ENCODE measurements around the gene GTPBP10. TPM values are rescaled to one million over a fixed set of nuclear protein-coding genes. Genes with fewer than 3 reads are reported as not detected.

Gene GTPBP10
- total and polyA plus RNA-seq, 2 donors (not counting 1 experiment from before 2014, with no cell fraction given), result 13.4 to 24.7 TPM

DNA sequence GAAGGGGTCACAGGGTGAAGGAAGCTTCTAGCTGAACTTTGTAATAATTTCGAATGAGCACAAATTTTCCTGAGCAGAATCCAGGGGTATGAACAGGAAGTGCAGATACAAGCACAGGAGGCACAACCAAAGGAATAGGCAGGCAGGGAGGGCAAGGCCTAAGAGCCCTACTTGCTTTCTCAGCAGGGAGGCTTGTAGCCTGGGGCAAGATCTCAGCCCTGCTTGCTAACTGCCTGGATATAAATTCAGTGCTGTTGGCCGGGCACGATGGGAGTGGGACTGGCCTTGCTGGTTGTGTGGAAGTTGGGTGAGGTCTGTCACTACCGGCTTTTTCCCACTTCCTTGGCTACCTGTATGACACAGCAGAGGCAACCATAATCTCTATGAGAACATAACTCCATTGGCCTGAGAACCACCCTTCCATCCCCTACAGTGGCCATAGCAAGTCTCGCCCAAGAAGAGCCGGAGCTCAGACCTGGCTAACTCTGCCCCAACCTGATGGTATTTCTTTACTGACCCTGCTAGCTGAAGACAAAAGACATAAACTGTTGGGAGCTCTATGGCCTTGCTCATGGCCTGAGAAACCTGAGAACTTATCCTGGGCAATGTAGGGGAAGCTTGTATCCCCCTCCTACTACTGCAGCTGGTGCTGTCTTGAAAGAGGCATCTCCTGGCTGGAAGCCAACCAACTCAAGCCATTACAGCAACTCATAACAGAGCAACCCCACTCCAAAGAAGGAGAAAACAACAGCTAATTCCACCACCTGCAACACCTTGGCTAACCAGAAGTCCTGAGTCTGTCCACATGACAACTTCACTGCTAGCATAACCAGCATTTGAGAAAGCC, 84.3 kb downstream of the GTPBP10 start:
- no peaks in the 10 kb centered on the region for H3K9me3 ChIP-seq (ENCODE audit: control insufficient read depth, insufficient read depth, low read depth, low read length)
- no peak for TF ChIP-seq EZH2 (IDR thresholded peaks at IDR 0.05; ENCODE audit: low read length, missing control alignments)
- TF ChIP-seq, protein P1, sequence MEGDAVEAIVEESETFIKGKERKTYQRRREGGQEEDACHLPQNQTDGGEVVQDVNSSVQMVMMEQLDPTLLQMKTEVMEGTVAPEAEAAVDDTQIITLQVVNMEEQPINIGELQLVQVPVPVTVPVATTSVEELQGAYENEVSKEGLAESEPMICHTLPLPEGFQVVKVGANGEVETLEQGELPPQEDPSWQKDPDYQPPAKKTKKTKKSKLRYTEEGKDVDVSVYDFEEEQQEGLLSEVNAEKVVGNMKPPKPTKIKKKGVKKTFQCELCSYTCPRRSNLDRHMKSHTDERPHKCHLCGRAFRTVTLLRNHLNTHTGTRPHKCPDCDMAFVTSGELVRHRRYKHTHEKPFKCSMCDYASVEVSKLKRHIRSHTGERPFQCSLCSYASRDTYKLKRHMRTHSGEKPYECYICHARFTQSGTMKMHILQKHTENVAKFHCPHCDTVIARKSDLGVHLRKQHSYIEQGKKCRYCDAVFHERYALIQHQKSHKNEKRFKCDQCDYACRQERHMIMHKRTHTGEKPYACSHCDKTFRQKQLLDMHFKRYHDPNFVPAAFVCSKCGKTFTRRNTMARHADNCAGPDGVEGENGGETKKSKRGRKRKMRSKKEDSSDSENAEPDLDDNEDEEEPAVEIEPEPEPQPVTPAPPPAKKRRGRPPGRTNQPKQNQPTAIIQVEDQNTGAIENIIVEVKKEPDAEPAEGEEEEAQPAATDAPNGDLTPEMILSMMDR (conservative IDR thresholded peaks at IDR 0.05 in 1 of 2, IDR thresholded peaks at IDR 0.05 in 1 of 2; ENCODE audit: low read depth in 1 of 2, low read length in 2 of 2), result no peak
- H3K9ac ChIP-seq (ENCODE audit: insufficient read depth, low read length), result no peak overlapping the region
- H3K4me1 ChIP-seq (ENCODE audit: control insufficient read depth, extremely low read depth, insufficient read depth, low read length), result no peaks in the 10 kb centered on the region
- no peaks in the 10 kb centered on the region for H3K79me2 ChIP-seq (ENCODE audit: control insufficient read depth, insufficient read depth, low read length)
- H3K27me3 ChIP-seq (ENCODE audit: control insufficient read depth, insufficient read depth, low read length), result no peaks in the 10 kb centered on the region
- H2AFZ ChIP-seq (ENCODE audit: low read length), result no peak overlapping the region
- no peak overlapping the region for H3K4me2 ChIP-seq (ENCODE audit: extremely low read depth, insufficient read depth, low read length)
- no peak overlapping the region for H3K27ac ChIP-seq (ENCODE audit: insufficient read depth, low read length)
- no peak overlapping the region for H3K4me3 ChIP-seq (replicated peaks in 1 of 4; ENCODE audit: control extremely low read depth in 1 of 4, insufficient read depth in 1 of 4, low read depth in 3 of 4, low read length in 4 of 4)
- no peaks in the 10 kb centered on the region for H3K36me3 ChIP-seq (ENCODE audit: control insufficient read depth, insufficient read depth, low read length)
- H4K20me1 ChIP-seq (ENCODE audit: control insufficient read depth, extremely low read depth, insufficient read depth, low read length), result no peaks in the 10 kb centered on the region
- DNase-seq (ENCODE audit: low read depth in 2 of 2), result no peak

DNA sequence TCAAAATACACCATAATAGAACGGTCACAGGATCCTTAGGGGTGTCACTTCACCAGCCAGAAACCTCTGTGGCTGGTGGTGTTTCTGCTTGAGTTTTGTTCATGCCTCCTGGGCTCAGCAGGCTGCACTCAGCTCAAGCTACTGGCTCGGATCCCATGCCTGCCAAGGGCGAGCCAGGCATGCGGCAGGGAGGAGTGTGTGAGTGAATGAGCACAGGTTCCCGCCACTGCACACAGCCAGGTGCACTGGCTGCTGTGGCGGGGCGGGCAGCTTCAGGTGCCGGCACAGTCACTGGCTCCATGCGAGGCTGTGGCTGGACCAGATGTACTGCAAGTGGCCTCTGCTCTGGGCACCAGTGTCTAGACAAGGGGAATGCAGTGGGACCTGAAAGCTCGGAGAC, 86.2 kb downstream of the GTPBP10 start:
- Histone ChIP-seq H3K36me3 (ENCODE audit: control insufficient read depth, insufficient read depth, low read length) (no peaks in the 10 kb centered on the region), H3K4me1 (ENCODE audit: control insufficient read depth, extremely low read depth, insufficient read depth, low read length) (no peaks in the 10 kb centered on the region)

DNA sequence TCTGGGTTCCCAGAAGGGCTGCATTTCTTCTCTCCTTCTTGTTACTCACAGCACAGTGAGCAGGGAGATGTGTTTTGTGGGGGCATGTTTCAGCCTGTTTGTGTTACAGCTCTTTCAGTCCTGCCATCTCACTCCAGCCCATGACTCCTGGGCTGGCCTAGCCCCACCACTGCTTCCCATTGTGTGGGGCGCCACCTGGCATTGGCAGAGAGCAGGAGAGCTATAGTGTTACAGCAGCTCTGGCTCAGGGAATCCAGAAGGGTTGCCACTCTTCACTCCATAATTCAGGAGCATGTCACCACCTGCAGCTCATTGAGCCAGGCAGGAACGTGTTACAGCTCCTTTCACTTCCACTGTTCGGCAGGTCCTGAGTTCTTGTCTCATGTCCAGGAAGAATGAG, 86.7 kb downstream of the GTPBP10 start:
- TF ChIP-seq EZH2 (IDR thresholded peaks at IDR 0.05; ENCODE audit: low read length, missing control alignments), result no peak
- TF ChIP-seq, protein P1 (conservative IDR thresholded peaks at IDR 0.05 in 1 of 2, IDR thresholded peaks at IDR 0.05 in 1 of 2; ENCODE audit: low read depth in 1 of 2, low read length in 2 of 2), result no peak
- no peaks in the 10 kb centered on the region for H3K4me1 ChIP-seq (ENCODE audit: control insufficient read depth, extremely low read depth, insufficient read depth, low read length)
- no peaks in the 10 kb centered on the region for H4K20me1 ChIP-seq (ENCODE audit: control insufficient read depth, extremely low read depth, insufficient read depth, low read length)
- no peaks in the 10 kb centered on the region for H3K27me3 ChIP-seq (ENCODE audit: control insufficient read depth, insufficient read depth, low read length)
- no peak for DNase-seq (ENCODE audit: low read depth in 2 of 2)
- H3K4me3 ChIP-seq (replicated peaks in 1 of 4; ENCODE audit: control extremely low read depth in 1 of 4, insufficient read depth in 1 of 4, low read depth in 3 of 4, low read length in 4 of 4), result no peak overlapping the region
- no peaks in the 10 kb centered on the region for H3K9me3 ChIP-seq (ENCODE audit: control insufficient read depth, insufficient read depth, low read depth, low read length)
- H3K79me2 ChIP-seq (ENCODE audit: control insufficient read depth, insufficient read depth, low read length), result no peaks in the 10 kb centered on the region
- H3K9ac ChIP-seq (ENCODE audit: insufficient read depth, low read length), result no peak overlapping the region
- no peak overlapping the region for H3K27ac ChIP-seq (ENCODE audit: insufficient read depth, low read length)
- no peak overlapping the region for H3K4me2 ChIP-seq (ENCODE audit: extremely low read depth, insufficient read depth, low read length)
- H3K36me3 ChIP-seq (ENCODE audit: control insufficient read depth, insufficient read depth, low read length), result no peaks in the 10 kb centered on the region
- no peak overlapping the region for H2AFZ ChIP-seq (ENCODE audit: low read length)

More for the DNA sequence above, 86.2 kb downstream of the GTPBP10 start:
- no peak overlapping the region for H3K4me3 ChIP-seq (replicated peaks in 1 of 4; ENCODE audit: control extremely low read depth in 1 of 4, insufficient read depth in 1 of 4, low read depth in 3 of 4, low read length in 4 of 4)
- TF ChIP-seq, protein P1 (conservative IDR thresholded peaks at IDR 0.05 in 1 of 2, IDR thresholded peaks at IDR 0.05 in 1 of 2; ENCODE audit: low read depth in 1 of 2, low read length in 2 of 2), result no peak
- no peak for TF ChIP-seq EZH2 (IDR thresholded peaks at IDR 0.05; ENCODE audit: low read length, missing control alignments)
- no peak overlapping the region for H3K27ac ChIP-seq (ENCODE audit: insufficient read depth, low read length)
- H4K20me1 ChIP-seq (ENCODE audit: control insufficient read depth, extremely low read depth, insufficient read depth, low read length), result no peaks in the 10 kb centered on the region
- DNase-seq (ENCODE audit: low read depth in 2 of 2), result no peak
- H3K4me2 ChIP-seq (ENCODE audit: extremely low read depth, insufficient read depth, low read length), result no peak overlapping the region
- no peak overlapping the region for H3K9ac ChIP-seq (ENCODE audit: insufficient read depth, low read length)
- no peak overlapping the region for H2AFZ ChIP-seq (ENCODE audit: low read length)
- no peaks in the 10 kb centered on the region for H3K79me2 ChIP-seq (ENCODE audit: control insufficient read depth, insufficient read depth, low read length)
- no peaks in the 10 kb centered on the region for H3K27me3 ChIP-seq (ENCODE audit: control insufficient read depth, insufficient read depth, low read length)
- H3K9me3 ChIP-seq (ENCODE audit: control insufficient read depth, insufficient read depth, low read depth, low read length), result no peaks in the 10 kb centered on the region

Other genes with a start within 250 kb of the GTPBP10 start
- gene STEAP1, start 192.2 kb upstream of the GTPBP10 start, total RNA-seq, result 60.9 and 69.9 TPM in 2 replicates
- gene STEAP1, start 192.2 kb upstream of the GTPBP10 start, polyA plus RNA-seq, result 26.1 and 57.0 TPM in 2 replicates
- 26.3 and 29.8 TPM in 2 replicates for gene STEAP2, start 135.0 kb upstream of the GTPBP10 start, total RNA-seq
- 11.4 and 16.5 TPM in 2 replicates for gene STEAP2, start 135.0 kb upstream of the GTPBP10 start, polyA plus RNA-seq
- 6.2 and 7.1 TPM in 2 replicates for gene CFAP69, start 101.5 kb upstream of the GTPBP10 start, total RNA-seq
- 0.99 and 1.3 TPM in 2 replicates for gene CFAP69, start 101.5 kb upstream of the GTPBP10 start, polyA plus RNA-seq
- under 0.01 TPM in 1 of 2 replicates, not detected in the other for gene FAM237B, start 25.4 kb upstream of the GTPBP10 start, total RNA-seq
- gene FAM237B, start 25.4 kb upstream of the GTPBP10 start, polyA plus RNA-seq, result 0.03 TPM in 1 of 2 replicates, not detected in the other
- 28.5 and 44.8 TPM in 2 replicates for gene CLDN12, start 56.7 kb downstream of the GTPBP10 start, total RNA-seq
- gene CLDN12, start 56.7 kb downstream of the GTPBP10 start, polyA plus RNA-seq, result 41.5 and 41.8 TPM in 2 replicates
- gene PTTG1IP2, start 122.9 kb downstream of the GTPBP10 start, total RNA-seq, result not detected in 2 replicates
- not detected in 2 replicates for gene PTTG1IP2, start 122.9 kb downstream of the GTPBP10 start, polyA plus RNA-seq
- 36.0 and 41.1 TPM in 2 replicates for gene CDK14, start 249.6 kb downstream of the GTPBP10 start, total RNA-seq
- 23.6 and 28.9 TPM in 2 replicates for gene CDK14, start 249.6 kb downstream of the GTPBP10 start, polyA plus RNA-seq

All from fibroblast of lung (primary cell).